DND-41 (cell line): Measurements from ENCODE around the gene NDUFB2.
"Not testable (repeated sequence)": the region's sequence is repeated elsewhere in the genome, so short reads cannot be mapped to it uniquely, and the experiment has no call there.

Experiments
- ATAC-seq: fragments of 200-7000 bp; cut with Tn5 transposase; 3 replicates; pipeline ENCODE4 v1.9.1; 2021; ENCODE audit warnings: low read depth; ENCODE audit not compliant: insufficient read depth
- DNase-seq: peaks from one replicate; pipeline ENCODE4 v3.0.0-alpha.2; 2020
- H2AFZ ChIP-seq: 2 replicates; pipeline ENCODE4 v1.6.0; 2012; ENCODE audit warnings: low read depth, low read length
- H3K27ac ChIP-seq: 2 replicates; pipeline ENCODE4 v1.5.1; 2012; ENCODE audit warnings: low read length, inconsistent platforms
- H3K27me3 ChIP-seq: fragments of 200-600 bp; sonication (generic); 2 replicates; pipeline ENCODE4 v1.6.0; 2012; ENCODE audit warnings: low read length, mild to moderate bottlenecking, inconsistent platforms; ENCODE audit not compliant: insufficient read depth, poor library complexity
- H3K36me3 ChIP-seq: 2 replicates; pipeline ENCODE4 v1.5.1; 2012; ENCODE audit warnings: low read length, inconsistent platforms; ENCODE audit not compliant: insufficient read depth
- H3K4me1 ChIP-seq: 2 replicates; pipeline ENCODE4 v1.5.1; 2012; ENCODE audit warnings: mild to moderate bottlenecking, low read length; ENCODE audit not compliant: insufficient read depth
- H3K4me2 ChIP-seq: 2 replicates; pipeline ENCODE4 v1.6.0; 2012; ENCODE audit warnings: mild to moderate bottlenecking, moderate library complexity, low read length, inconsistent platforms; ENCODE audit not compliant: insufficient read depth
- H3K4me3 ChIP-seq, 2 experiments: fragments of 200-600 bp in 1 of 2; shearing (Covaris generic) in 1 of 2; 2 replicates each; pipeline ENCODE4 v1.5.1; 2012 to 2016; ENCODE audit warnings: inconsistent platforms in 2 of 2, low read length in 2 of 2, mild to moderate bottlenecking in 2 of 2, low read depth in 1 of 2, moderate library complexity in 1 of 2
- H3K79me2 ChIP-seq: 2 replicates; pipeline ENCODE4 v1.6.0; 2012; ENCODE audit warnings: low read length, inconsistent platforms; ENCODE audit not compliant: insufficient read depth
- H3K9ac ChIP-seq: 2 replicates; pipeline ENCODE4 v1.6.0; 2012; ENCODE audit warnings: low read depth, mild to moderate bottlenecking, inconsistent platforms, low read length, moderate library complexity
- H3K9me3 ChIP-seq: 2 replicates; pipeline ENCODE4 v1.5.1; 2012; ENCODE audit warnings: low read length, moderate library complexity, mild to moderate bottlenecking, inconsistent platforms; ENCODE audit not compliant: insufficient read depth, severe bottlenecking
- H4K20me1 ChIP-seq: 2 replicates; pipeline ENCODE4 v1.6.0; 2012; ENCODE audit warnings: low read length; ENCODE audit not compliant: insufficient read depth
- EZH2 ChIP-seq: IDR thresholded peaks from 3 replicates; pipeline ENCODE4 v1.6.1; 2012; ENCODE audit warnings: borderline replicate concordance, low read depth, mild to moderate bottlenecking, moderate library complexity, low read length, inconsistent platforms; ENCODE audit not compliant: severe bottlenecking
- TF ChIP-seq, protein P1 (sequence below): IDR thresholded peaks from 2 replicates; pipeline ENCODE4 v1.5.1; 2012; ENCODE audit warnings: borderline replicate concordance, low read length, moderate library complexity, mild to moderate bottlenecking; ENCODE audit not compliant: poor library complexity, severe bottlenecking; ENCODE audit errors: extremely low read depth

The NDUFB2 gene

GRCh38 chr7:140732416-140732815, 35.9 kb downstream of the NDUFB2 start:
- no peak for DNase-seq
- Histone ChIP-seq H3K9ac (no peak overlapping the region), H3K36me3 (peaks cover 19% of the 10 kb centered on the region), H3K4me2 (no peak overlapping the region), H2AFZ (no peak overlapping the region), H3K27ac (no peak overlapping the region), H3K79me2 (no peaks in the 10 kb centered on the region), H3K9me3 (no peaks in the 10 kb centered on the region), H3K27me3 (no peaks in the 10 kb centered on the region), H4K20me1 (no peaks in the 10 kb centered on the region), H3K4me1 (no peaks in the 10 kb centered on the region), H3K4me3 (no peak overlapping the region)
- no peak for ATAC-seq
- TF ChIP-seq EZH2: no peak
- TF ChIP-seq, protein P1, sequence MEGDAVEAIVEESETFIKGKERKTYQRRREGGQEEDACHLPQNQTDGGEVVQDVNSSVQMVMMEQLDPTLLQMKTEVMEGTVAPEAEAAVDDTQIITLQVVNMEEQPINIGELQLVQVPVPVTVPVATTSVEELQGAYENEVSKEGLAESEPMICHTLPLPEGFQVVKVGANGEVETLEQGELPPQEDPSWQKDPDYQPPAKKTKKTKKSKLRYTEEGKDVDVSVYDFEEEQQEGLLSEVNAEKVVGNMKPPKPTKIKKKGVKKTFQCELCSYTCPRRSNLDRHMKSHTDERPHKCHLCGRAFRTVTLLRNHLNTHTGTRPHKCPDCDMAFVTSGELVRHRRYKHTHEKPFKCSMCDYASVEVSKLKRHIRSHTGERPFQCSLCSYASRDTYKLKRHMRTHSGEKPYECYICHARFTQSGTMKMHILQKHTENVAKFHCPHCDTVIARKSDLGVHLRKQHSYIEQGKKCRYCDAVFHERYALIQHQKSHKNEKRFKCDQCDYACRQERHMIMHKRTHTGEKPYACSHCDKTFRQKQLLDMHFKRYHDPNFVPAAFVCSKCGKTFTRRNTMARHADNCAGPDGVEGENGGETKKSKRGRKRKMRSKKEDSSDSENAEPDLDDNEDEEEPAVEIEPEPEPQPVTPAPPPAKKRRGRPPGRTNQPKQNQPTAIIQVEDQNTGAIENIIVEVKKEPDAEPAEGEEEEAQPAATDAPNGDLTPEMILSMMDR: no peak

DNA sequence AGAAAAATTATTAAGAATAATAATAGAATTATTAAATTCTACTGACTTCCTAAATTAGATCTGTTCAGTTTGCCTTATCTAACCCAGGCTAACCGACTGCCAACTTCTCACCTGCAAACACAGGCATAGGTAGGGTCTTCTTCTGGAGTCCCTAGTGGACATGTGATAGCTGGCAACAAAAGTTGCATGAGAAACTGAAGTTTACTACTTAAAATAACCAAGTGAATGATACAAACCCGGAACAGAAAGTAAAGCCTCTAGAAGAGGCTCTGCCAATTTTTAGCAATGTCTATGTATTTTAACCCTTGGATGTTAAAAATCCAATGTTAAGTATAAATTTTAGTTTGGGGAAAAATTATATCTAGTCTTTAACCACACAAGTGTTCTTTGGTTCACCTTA, 37.6 kb downstream of the NDUFB2 start:
- no peaks in the 10 kb centered on the region for H3K79me2 ChIP-seq
- no peak overlapping the region for H3K9ac ChIP-seq
- no peaks in the 10 kb centered on the region for H3K4me1 ChIP-seq
- no peak overlapping the region for H3K4me3 ChIP-seq
- DNase-seq (no peak), ATAC-seq (no peak)
- H3K9me3 ChIP-seq: no peaks in the 10 kb centered on the region
- H4K20me1 ChIP-seq: no peaks in the 10 kb centered on the region
- no peak for TF ChIP-seq EZH2
- TF ChIP-seq, protein P1: no peak
- no peaks in the 10 kb centered on the region for H3K27me3 ChIP-seq
- no peak overlapping the region for H3K4me2 ChIP-seq
- no peak overlapping the region for H3K27ac ChIP-seq
- H2AFZ ChIP-seq: no peak overlapping the region
- H3K36me3 ChIP-seq: peaks cover 29% of the 10 kb centered on the region

DNA sequence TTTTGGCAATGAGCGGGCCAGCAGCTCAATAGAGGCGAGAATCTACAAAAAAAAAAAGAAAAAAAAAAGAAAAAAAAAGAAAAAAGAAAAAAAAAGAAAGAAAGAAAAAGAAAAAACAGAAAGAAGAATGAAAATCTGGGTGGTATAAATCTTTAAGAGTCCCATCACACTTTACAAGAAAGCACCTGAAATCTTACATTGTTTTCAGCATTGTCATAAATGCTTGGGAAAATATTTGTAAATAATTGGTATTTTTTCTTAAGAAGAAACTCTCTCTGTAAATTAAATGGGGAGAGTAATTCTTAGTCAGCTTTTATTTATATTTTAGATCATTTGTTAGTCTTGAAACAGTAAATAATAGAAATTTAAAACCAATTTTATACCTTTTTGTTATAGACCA, 38.2 kb downstream of the NDUFB2 start:
- H3K9ac ChIP-seq: no peak overlapping the region
- H3K27ac ChIP-seq: no peak overlapping the region
- ATAC-seq (no peak), DNase-seq (no peak)
- H3K36me3 ChIP-seq: peaks cover 31% of the 10 kb centered on the region
- no peak overlapping the region for H3K4me2 ChIP-seq
- no peaks in the 10 kb centered on the region for H3K79me2 ChIP-seq
- TF ChIP-seq, protein P1: no peak
- no peak for TF ChIP-seq EZH2
- H3K4me3 ChIP-seq: no peak overlapping the region
- H3K9me3 ChIP-seq: no peaks in the 10 kb centered on the region
- no peaks in the 10 kb centered on the region for H3K4me1 ChIP-seq
- H3K27me3 ChIP-seq: no peaks in the 10 kb centered on the region
- no peaks in the 10 kb centered on the region for H4K20me1 ChIP-seq
- H2AFZ ChIP-seq: no peak overlapping the region

- H3K79me2 ChIP-seq: no peaks in the 10 kb centered on the region
- no peak overlapping the region for H3K4me3 ChIP-seq
- no peak overlapping the region for H3K4me2 ChIP-seq
- no peaks in the 10 kb centered on the region for H4K20me1 ChIP-seq
- no peaks in the 10 kb centered on the region for H3K4me1 ChIP-seq
- no peak overlapping the region for H3K27ac ChIP-seq
- no peak overlapping the region for H3K9ac ChIP-seq
- H3K36me3 ChIP-seq: peaks cover 29% of the 10 kb centered on the region
- H3K9me3 ChIP-seq: no peaks in the 10 kb centered on the region
- H2AFZ ChIP-seq: no peak overlapping the region
- ATAC-seq (no peak), DNase-seq (no peak)
- H3K27me3 ChIP-seq: no peaks in the 10 kb centered on the region
- TF ChIP-seq, protein P1: no peak
- no peak for TF ChIP-seq EZH2
Observed at GRCh38 chr7:140738280-140738679, 41.8 kb downstream of the NDUFB2 start.

- H3K4me3 ChIP-seq, H4K20me1 ChIP-seq, H3K4me1 ChIP-seq, H3K27me3 ChIP-seq, H3K9ac ChIP-seq, ATAC-seq, H3K79me2 ChIP-seq, H3K9me3 ChIP-seq, DNase-seq, H2AFZ ChIP-seq, H3K4me2 ChIP-seq, H3K27ac ChIP-seq: not testable (repeated sequence)
- H3K36me3 ChIP-seq: peaks cover 25% of the 10 kb centered on the region
Observed at GRCh38 chr7:140743255-140743654, 46.7 kb downstream of the NDUFB2 start.
